Ovary (tissue), 3 donors: ENCODE data around the gene LNPEP.

ENCODE experiments used
- POLR2A ChIP-seq: fragments of 450-650 bp; IDR thresholded peaks from one replicate; pipeline ENCODE4 v1.6.1; 2017; ENCODE audit warnings: antibody characterized with exemption, mild to moderate bottlenecking, moderate library complexity
- TF ChIP-seq, protein P1 (sequence below), 3 donors: fragments of 450-650 bp in 2 of 3; fragments of 200-600 bp in 1 of 3; IDR thresholded peaks; one replicate each; pipeline versions ENCODE4 v1.5.1 to v1.8.0; 2016 to 2022; ENCODE audit warnings: antibody characterized with exemption in 3 of 3, mild to moderate bottlenecking in 1 of 3
- donor health status: DM: no; HTN: no; CAD: no.

- TF ChIP-seq, protein P1, sequence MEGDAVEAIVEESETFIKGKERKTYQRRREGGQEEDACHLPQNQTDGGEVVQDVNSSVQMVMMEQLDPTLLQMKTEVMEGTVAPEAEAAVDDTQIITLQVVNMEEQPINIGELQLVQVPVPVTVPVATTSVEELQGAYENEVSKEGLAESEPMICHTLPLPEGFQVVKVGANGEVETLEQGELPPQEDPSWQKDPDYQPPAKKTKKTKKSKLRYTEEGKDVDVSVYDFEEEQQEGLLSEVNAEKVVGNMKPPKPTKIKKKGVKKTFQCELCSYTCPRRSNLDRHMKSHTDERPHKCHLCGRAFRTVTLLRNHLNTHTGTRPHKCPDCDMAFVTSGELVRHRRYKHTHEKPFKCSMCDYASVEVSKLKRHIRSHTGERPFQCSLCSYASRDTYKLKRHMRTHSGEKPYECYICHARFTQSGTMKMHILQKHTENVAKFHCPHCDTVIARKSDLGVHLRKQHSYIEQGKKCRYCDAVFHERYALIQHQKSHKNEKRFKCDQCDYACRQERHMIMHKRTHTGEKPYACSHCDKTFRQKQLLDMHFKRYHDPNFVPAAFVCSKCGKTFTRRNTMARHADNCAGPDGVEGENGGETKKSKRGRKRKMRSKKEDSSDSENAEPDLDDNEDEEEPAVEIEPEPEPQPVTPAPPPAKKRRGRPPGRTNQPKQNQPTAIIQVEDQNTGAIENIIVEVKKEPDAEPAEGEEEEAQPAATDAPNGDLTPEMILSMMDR (IDR thresholded peaks at IDR 0.05) = no peak
- TF ChIP-seq POLR2A = no peak
These were observed 58.6 kb downstream of the LNPEP start for GRCh38 chr5:96994493-96994892.
